Measurements from ENCODE around the gene AKAP9.
"Not testable (repeated sequence)": the region's sequence is repeated elsewhere in the genome, so short reads cannot be mapped to it uniquely, and the experiment has no call there.

- TF ChIP-seq CTCF (IDR thresholded peaks at IDR 0.05; ENCODE audit: insufficient read depth, low read length, poor library complexity, severe bottlenecking); EZH2phosphoT487 (conservative IDR thresholded peaks at IDR 0.05; ENCODE audit: low read length): not testable (repeated sequence)
Observed at GRCh38 chr7:91956464-91956863, 15.8 kb downstream of the AKAP9 start.
